22Rv1 (cell line): ENCODE measurements around the gene UNC13B.

Experiments
- ZFX ChIP-seq: fragments of 450-650 bp; IDR thresholded peaks from 2 replicates; pipeline ENCODE4 v1.6.1; 2017; ENCODE audit warnings: antibody characterized with exemption, borderline replicate concordance
- TF ChIP-seq, protein P1 (sequence below): fragments of 450-650 bp; IDR thresholded peaks from 2 replicates; pipeline ENCODE4 v1.5.1; 2017; ENCODE audit warnings: mild to moderate bottlenecking

DNA sequence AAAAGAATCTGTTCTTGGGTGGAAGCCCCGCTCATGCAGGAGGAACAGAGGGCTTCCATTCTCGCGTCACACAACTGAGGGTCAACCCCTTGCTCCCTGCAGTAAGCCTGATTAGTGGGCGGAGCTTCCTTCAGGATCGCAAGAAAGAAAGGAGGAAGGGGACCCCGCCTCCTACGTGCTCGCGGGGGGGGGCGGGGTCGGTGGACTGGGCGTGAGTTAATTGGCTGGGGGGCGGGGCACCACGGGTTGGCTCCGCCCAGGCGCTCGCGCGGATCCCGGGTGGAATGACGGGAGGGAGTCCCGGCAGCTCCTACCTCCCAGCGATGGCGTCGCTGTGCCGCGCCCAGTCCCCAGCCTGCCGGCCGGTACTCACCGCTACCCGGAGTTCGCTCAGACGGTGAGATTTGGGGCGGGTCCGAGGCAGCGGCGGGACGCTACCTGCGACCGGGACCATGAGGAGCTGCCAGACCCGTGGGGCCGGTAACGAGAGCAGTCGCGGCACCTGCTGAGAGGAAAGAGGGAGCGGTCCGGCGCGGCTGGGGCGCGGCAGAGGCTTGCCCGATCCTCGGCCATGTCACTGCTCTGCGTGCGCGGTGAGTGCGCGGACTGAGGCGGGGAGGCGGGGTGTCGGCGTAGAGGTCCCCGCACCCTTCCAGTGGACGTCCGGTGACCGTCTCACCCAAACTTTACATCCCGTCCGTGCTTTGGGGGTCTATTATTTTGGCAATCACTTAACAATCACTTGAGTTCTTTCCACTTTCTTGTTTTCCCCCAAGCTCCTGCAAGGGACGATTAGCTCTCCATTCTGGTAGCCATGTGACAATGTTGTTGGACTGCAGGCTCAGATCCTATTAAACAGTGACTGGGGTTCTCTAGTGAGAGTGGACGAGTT lies at the start of gene UNC13B:
- TF ChIP-seq, protein P1, sequence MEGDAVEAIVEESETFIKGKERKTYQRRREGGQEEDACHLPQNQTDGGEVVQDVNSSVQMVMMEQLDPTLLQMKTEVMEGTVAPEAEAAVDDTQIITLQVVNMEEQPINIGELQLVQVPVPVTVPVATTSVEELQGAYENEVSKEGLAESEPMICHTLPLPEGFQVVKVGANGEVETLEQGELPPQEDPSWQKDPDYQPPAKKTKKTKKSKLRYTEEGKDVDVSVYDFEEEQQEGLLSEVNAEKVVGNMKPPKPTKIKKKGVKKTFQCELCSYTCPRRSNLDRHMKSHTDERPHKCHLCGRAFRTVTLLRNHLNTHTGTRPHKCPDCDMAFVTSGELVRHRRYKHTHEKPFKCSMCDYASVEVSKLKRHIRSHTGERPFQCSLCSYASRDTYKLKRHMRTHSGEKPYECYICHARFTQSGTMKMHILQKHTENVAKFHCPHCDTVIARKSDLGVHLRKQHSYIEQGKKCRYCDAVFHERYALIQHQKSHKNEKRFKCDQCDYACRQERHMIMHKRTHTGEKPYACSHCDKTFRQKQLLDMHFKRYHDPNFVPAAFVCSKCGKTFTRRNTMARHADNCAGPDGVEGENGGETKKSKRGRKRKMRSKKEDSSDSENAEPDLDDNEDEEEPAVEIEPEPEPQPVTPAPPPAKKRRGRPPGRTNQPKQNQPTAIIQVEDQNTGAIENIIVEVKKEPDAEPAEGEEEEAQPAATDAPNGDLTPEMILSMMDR = peak; percentile 49
- TF ChIP-seq ZFX = no peak
